AG09319 (cell line): ENCODE data around the gene IBTK.

Experiments used
- DNase-seq: peaks from one replicate; pipeline ENCODE4 v3.0.0-alpha.2; 2010; ENCODE audit warnings: low read depth; ENCODE audit errors: extremely low read depth
- CTCF ChIP-seq: IDR thresholded peaks from 2 replicates; pipeline ENCODE4 v1.5.1; 2011; ENCODE audit warnings: low read depth, mild to moderate bottlenecking, inconsistent platforms, low read length, moderate library complexity

IBTK gene

GRCh38 chr6:82145926-82146452, 101.6 kb downstream of the IBTK start:
- TF ChIP-seq CTCF: no peak
- DNase-seq: no peak

- peak; percentile 56 for DNase-seq
- no peak for TF ChIP-seq CTCF
Observed at GRCh38 chr6:82144852-82145340, 102.6 kb downstream of the IBTK start.

- peak; percentile 75 for DNase-seq
- TF ChIP-seq CTCF: no peak
Observed at GRCh38 chr6:82144007-82144851, 103.3 kb downstream of the IBTK start.

GRCh38 chr6:82143041-82143481, 104.5 kb downstream of the IBTK start:
- peak; percentile 73 for DNase-seq
- no peak for TF ChIP-seq CTCF

GRCh38 chr6:82142524-82142923, 105.0 kb downstream of the IBTK start:
- TF ChIP-seq CTCF: no peak
- no peak for DNase-seq

DNA sequence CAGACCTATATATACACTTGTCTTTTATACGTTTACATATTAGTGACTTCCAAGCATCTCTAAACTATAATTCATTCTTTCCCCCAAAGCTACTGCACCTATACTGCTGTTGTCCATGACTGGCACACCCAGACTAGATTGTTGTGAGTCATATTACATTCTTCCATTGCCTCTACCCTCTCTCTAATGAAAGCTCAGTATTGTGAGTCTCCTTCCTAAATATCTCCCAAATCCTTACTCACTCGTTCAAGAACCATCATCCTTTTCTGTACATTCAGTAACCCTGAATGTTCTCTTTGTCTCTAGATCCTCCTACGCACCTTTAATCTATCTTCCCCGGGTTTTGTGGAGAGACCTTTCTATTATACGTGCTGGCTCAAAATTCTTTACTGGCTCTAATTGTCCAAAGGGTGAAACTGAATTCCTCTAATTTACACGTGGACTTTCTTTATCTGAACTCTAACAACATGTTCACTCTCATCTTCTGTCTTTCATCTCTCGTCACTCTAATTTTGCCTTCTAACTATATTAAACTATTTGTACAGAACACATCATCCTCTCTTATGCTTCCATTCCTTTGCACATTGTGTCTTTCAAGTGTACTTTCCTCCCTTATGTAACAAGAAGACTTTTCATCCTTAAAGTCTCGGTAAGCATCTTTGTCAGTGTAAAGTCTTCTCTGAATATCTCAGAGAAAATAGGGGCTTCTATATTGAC, 109.3 kb downstream of the IBTK start:
- no peak for DNase-seq
- no peak for TF ChIP-seq CTCF

DNA sequence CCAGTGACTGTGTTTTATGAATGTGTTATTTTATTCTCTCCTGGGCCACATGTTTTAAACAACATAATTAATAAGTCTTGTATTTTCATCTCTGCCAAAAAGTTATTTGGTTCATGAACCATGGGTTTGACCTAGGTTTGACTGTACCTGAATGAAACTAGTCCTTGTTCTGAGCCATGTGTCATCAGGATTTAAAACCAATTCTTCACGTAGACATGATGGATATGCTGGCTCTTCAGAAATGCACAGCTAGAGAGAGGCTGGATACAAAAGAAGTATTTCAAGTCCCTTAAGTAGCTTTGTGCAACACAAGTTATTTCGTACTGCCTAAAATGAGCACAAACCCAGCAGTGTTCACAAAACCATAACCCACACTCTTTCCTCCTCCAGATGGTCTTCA, 116.1 kb downstream of the IBTK start:
- DNase-seq: no peak
- TF ChIP-seq CTCF: no peak
